HG03066 (cell line): ENCODE results near the gene JMJD1C.
A peak's percentile ranks its signal among the peaks of the same experiment; 100 is the strongest.

Experiments used
- ATAC-seq: cut with Tn5 transposase; IDR thresholded peaks from one replicate; pipeline ENCODE4 v1.9.1; 2021; ENCODE audit warnings: low read depth; ENCODE audit not compliant: unreplicated experiment

The JMJD1C gene

GRCh38 chr10:63201118-63201517, 264.7 kb downstream of the JMJD1C start:
- no peak for ATAC-seq

- ATAC-seq, result no peak
These were observed 265.3 kb downstream of the JMJD1C start for GRCh38 chr10:63200431-63200830.

GRCh38 chr10:63199716-63200115, 266.1 kb downstream of the JMJD1C start:
- no peak for ATAC-seq

GRCh38 chr10:63197344-63198092, 268.3 kb downstream of the JMJD1C start:
- no peak for ATAC-seq

- ATAC-seq, result no peak
These were observed 273.0 kb downstream of the JMJD1C start for GRCh38 chr10:63192826-63193225.

GRCh38 chr10:63175534-63175933, 290.2 kb downstream of the JMJD1C start:
- ATAC-seq, result no peak

- ATAC-seq, result peak; percentile 99
These were observed 292.1 kb downstream of the JMJD1C start for GRCh38 chr10:63173468-63174232.

- no peak for ATAC-seq
These were observed 293.9 kb downstream of the JMJD1C start for GRCh38 chr10:63171926-63172325.

- ATAC-seq, result no peak
These were observed 294.4 kb downstream of the JMJD1C start for GRCh38 chr10:63171255-63171855.

GRCh38 chr10:63169624-63170023, 296.2 kb downstream of the JMJD1C start:
- ATAC-seq, result no peak

GRCh38 chr10:63168821-63169462, 296.8 kb downstream of the JMJD1C start:
- ATAC-seq, result no peak

- ATAC-seq, result no peak
These were observed 299.0 kb downstream of the JMJD1C start for GRCh38 chr10:63166742-63167258.

GRCh38 chr10:63165249-63165648, 300.5 kb downstream of the JMJD1C start:
- ATAC-seq, result no peak

GRCh38 chr10:63164166-63164623, 301.6 kb downstream of the JMJD1C start:
- ATAC-seq, result no peak

- no peak for ATAC-seq
These were observed 304.2 kb downstream of the JMJD1C start for GRCh38 chr10:63161592-63161991.

GRCh38 chr10:63157845-63158624, 307.7 kb downstream of the JMJD1C start:
- peak; percentile 75 for ATAC-seq

- ATAC-seq, result no peak
These were observed 309.5 kb downstream of the JMJD1C start for GRCh38 chr10:63156236-63156635.

- ATAC-seq, result no peak
These were observed 310.3 kb downstream of the JMJD1C start for GRCh38 chr10:63155388-63156020.

GRCh38 chr10:63154546-63155387, 311.0 kb downstream of the JMJD1C start:
- ATAC-seq, result no peak
